Trophoblast cell (in vitro differentiated cells and primary cell): Measurements from ENCODE around the gene MAVS.

Source experiments
- DNase-seq, 2 donors: peaks; one replicate each; pipeline ENCODE4 v3.0.0-alpha.2; 2016
- H2AFZ ChIP-seq: 2 replicates; pipeline ENCODE4 v1.6.1; 2013; ENCODE audit warnings: low read length, moderate library complexity, mild to moderate bottlenecking; ENCODE audit not compliant: insufficient read depth, poor library complexity
- H2AK5ac ChIP-seq: 2 replicates; pipeline ENCODE4 v1.6.1; 2013; ENCODE audit warnings: mild to moderate bottlenecking, low read length
- H2BK120ac ChIP-seq: 2 replicates; pipeline ENCODE4 v1.6.1; 2013; ENCODE audit warnings: low read length, mild to moderate bottlenecking, moderate library complexity; ENCODE audit not compliant: insufficient read depth, poor library complexity
- H2BK12ac ChIP-seq: 2 replicates; pipeline ENCODE4 v1.6.1; 2013; ENCODE audit warnings: mild to moderate bottlenecking, low read length, moderate library complexity
- H2BK5ac ChIP-seq: 2 replicates; pipeline ENCODE4 v1.6.1; 2013; ENCODE audit warnings: low read length, low read depth, moderate library complexity, mild to moderate bottlenecking; ENCODE audit not compliant: poor library complexity
- H3K14ac ChIP-seq: 2 replicates; pipeline ENCODE4 v1.6.1; 2013; ENCODE audit warnings: mild to moderate bottlenecking, low read length
- H3K18ac ChIP-seq: 2 replicates; pipeline ENCODE4 v1.6.1; 2013; ENCODE audit warnings: mild to moderate bottlenecking, low read length
- H3K23ac ChIP-seq: 2 replicates; pipeline ENCODE4 v1.6.1; 2013; ENCODE audit warnings: low read length
- H3K27ac ChIP-seq: 2 replicates; pipeline ENCODE4 v1.5.1; 2013; ENCODE audit warnings: low read depth, mild to moderate bottlenecking, inconsistent platforms, low read length, moderate library complexity
- H3K27me3 ChIP-seq: 2 replicates; pipeline ENCODE4 v1.6.1; 2013; ENCODE audit warnings: inconsistent platforms, mild to moderate bottlenecking, low read length, moderate library complexity; ENCODE audit not compliant: insufficient read depth
- H3K36me3 ChIP-seq, 2 experiments: 1 replicate in 1 of 2; 2 replicates in 1 of 2; pipeline ENCODE4 v1.6.1; 2013; ENCODE audit warnings: low read length in 2 of 2, mild to moderate bottlenecking in 2 of 2, moderate library complexity in 1 of 2; ENCODE audit not compliant: insufficient read depth in 2 of 2, control insufficient read depth in 1 of 2
- H3K4ac ChIP-seq: 2 replicates; pipeline ENCODE4 v1.6.1; 2013; ENCODE audit warnings: low read depth, mild to moderate bottlenecking, low read length, moderate library complexity
- H3K4me1 ChIP-seq, 2 experiments: 1 replicate in 1 of 2; 2 replicates in 1 of 2; pipeline ENCODE4 v1.6.1; 2013; ENCODE audit warnings: low read length in 2 of 2, mild to moderate bottlenecking in 2 of 2, moderate library complexity in 1 of 2; ENCODE audit not compliant: insufficient read depth in 2 of 2, control insufficient read depth in 1 of 2
- H3K4me2 ChIP-seq: 2 replicates; pipeline ENCODE4 v1.6.1; 2013; ENCODE audit warnings: inconsistent platforms, mild to moderate bottlenecking, low read length, moderate library complexity
- H3K4me3 ChIP-seq: 2 replicates; pipeline ENCODE4 v1.5.1; 2013; ENCODE audit warnings: mild to moderate bottlenecking, low read depth, low read length, inconsistent platforms
- H3K79me1 ChIP-seq: one replicate; pipeline ENCODE4 v1.6.1; 2013; ENCODE audit warnings: low read length
- H3K79me2 ChIP-seq: 2 replicates; pipeline ENCODE4 v1.6.1; 2013; ENCODE audit warnings: low read length, mild to moderate bottlenecking; ENCODE audit not compliant: control insufficient read depth, insufficient read depth, poor library complexity
- H3K9ac ChIP-seq: 2 replicates; pipeline ENCODE4 v1.6.1; 2013; ENCODE audit warnings: mild to moderate bottlenecking, low read length
- H3K9me3 ChIP-seq: 2 replicates; pipeline ENCODE4 v1.6.1; 2013; ENCODE audit warnings: low read depth, mild to moderate bottlenecking, control low read depth, inconsistent platforms, low read length; ENCODE audit not compliant: insufficient read depth
- H4K12ac ChIP-seq: 2 replicates; pipeline ENCODE4 v1.6.1; 2013; ENCODE audit warnings: low read depth, mild to moderate bottlenecking, low read length, moderate library complexity
- H4K8ac ChIP-seq: 2 replicates; pipeline ENCODE4 v1.6.1; 2013; ENCODE audit warnings: low read depth, mild to moderate bottlenecking, low read length, moderate library complexity
- H4K91ac ChIP-seq: one replicate; pipeline ENCODE4 v1.6.1; 2013; ENCODE audit warnings: low read depth, mild to moderate bottlenecking, low read length, moderate library complexity
- WGBS: extraction: QIAGEN DNeasy Blood & Tissue Kit; methylation state at CpG from one replicate; pipeline ENCODE4 v1.1.7; 2013; ENCODE audit warnings: missing lambda C conversion rate; ENCODE audit not compliant: insufficient read length, insufficient coverage; ENCODE audit errors: extremely low coverage; 5-methylcytosine and 5-hydroxymethylcytosine counted together

Gene MAVS

DNA sequence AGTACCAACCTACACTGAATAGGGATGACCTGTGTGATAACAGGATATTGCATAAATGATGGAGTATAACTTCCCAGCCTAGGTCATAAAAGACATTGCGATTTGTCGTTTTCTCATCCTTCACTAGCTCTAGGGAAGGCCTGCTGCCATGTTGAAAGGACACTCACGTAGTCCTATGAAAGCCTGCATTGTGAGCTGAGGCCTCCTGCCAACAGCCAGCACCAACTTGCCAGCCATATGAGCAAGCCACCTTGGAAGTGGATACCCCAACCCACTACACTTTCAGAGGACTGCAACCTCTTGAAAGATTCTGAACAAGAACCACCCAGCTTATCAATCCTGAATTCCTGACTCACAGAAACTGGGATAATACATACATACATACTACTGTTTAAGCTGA lies 39.1 kb downstream of the MAVS start:
- H2BK120ac ChIP-seq = no peak overlapping the region
- H3K27me3 ChIP-seq = no peaks in the 10 kb centered on the region
- H2AK5ac ChIP-seq = no peak overlapping the region
- peaks cover 12% of the 10 kb centered on the region for H3K79me1 ChIP-seq
- H4K91ac ChIP-seq = no peak overlapping the region
- no peak overlapping the region for H3K14ac ChIP-seq
- H4K12ac ChIP-seq = no peak overlapping the region
- H3K36me3 ChIP-seq = no peaks in the 10 kb centered on the region
- H3K18ac ChIP-seq = no peak overlapping the region
- H3K27ac ChIP-seq = no peak overlapping the region
- H2BK12ac ChIP-seq = no peak overlapping the region
- no peaks in the 10 kb centered on the region for H3K9me3 ChIP-seq
- no peak overlapping the region for H3K23ac ChIP-seq
- H2BK5ac ChIP-seq = no peak overlapping the region
- H3K9ac ChIP-seq = no peak overlapping the region
- no peak overlapping the region for H2AFZ ChIP-seq
- H3K79me2 ChIP-seq = peaks cover 15% of the 10 kb centered on the region
- no peak overlapping the region for H3K4me2 ChIP-seq
- no peak overlapping the region for H3K4ac ChIP-seq
- DNase-seq = no peak
- no CpG with 5 or more reads among the region's 3 CpGs for WGBS
- H4K8ac ChIP-seq = no peak overlapping the region
- peaks cover 6 to 7% of the 10 kb centered on the region in 2 experiments for H3K4me1 ChIP-seq
- H3K4me3 ChIP-seq = no peak overlapping the region

DNA sequence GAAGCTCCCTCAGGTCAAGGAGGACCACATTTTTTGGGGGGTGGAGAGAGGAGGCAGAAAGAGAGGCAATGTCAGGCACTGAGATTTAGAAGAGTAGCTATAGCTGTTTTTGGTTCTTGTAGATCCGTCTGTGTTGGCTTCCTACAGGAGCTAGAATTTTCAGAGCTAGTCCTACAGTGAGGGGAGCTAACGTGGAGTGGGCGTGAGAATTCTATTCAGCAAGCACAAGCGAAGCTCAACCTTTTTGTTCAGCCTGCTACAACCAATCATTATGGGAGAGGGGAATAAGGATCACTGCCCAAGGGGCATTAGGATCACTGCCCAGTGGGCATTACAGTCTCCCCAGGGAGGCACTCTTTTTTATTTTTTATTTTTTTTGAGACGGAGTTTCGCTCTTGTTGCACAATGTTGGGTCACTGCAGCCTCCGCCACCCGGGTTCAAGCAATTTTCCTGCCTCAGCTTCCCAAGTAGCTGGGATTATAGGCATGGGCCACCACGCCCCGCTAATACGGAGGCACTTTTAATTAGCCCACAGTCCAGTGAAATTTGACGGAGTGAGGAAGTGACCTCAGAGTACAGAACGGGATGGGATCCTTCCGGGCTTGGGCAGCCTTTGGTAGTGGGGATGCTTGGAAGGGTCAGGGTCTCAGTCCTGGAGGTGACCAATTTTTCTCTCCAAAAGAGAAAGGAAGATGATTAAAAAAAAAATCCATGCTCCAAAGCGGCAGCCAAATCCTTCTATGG lies 41.4 kb downstream of the MAVS start:
- Histone ChIP-seq H2AK5ac (no peak overlapping the region), H4K8ac (peak overlapping the region; percentile 98), H3K27ac (no peak overlapping the region), H2BK12ac (no peak overlapping the region), H4K91ac (peak overlapping the region; percentile 99), H3K23ac (no peak overlapping the region), H3K27me3 (no peaks in the 10 kb centered on the region), H3K4me1 (peaks cover 12 to 13% of the 10 kb centered on the region in 2 experiments), H3K4me3 (peak overlapping the region; percentile 23), H3K4ac (peak overlapping the region; percentile 80), H3K36me3 (peaks cover 2% of the 10 kb centered on the region in 2 experiments), H2AFZ (peak overlapping the region; percentile 17), H3K79me2 (peaks cover 28% of the 10 kb centered on the region), H3K9me3 (no peaks in the 10 kb centered on the region), H3K79me1 (peaks cover 12% of the 10 kb centered on the region), H2BK5ac (peak overlapping the region; percentile 15), H3K9ac (no peak overlapping the region), H4K12ac (no peak overlapping the region), H2BK120ac (no peak overlapping the region), H3K14ac (no peak overlapping the region), H3K4me2 (peak overlapping the region; percentile 56), H3K18ac (peak overlapping the region; percentile 48)
- WGBS = no CpG with 5 or more reads among the region's 15 CpGs
- DNase-seq = peak in 1 of 2 donors; percentile 26

DNA sequence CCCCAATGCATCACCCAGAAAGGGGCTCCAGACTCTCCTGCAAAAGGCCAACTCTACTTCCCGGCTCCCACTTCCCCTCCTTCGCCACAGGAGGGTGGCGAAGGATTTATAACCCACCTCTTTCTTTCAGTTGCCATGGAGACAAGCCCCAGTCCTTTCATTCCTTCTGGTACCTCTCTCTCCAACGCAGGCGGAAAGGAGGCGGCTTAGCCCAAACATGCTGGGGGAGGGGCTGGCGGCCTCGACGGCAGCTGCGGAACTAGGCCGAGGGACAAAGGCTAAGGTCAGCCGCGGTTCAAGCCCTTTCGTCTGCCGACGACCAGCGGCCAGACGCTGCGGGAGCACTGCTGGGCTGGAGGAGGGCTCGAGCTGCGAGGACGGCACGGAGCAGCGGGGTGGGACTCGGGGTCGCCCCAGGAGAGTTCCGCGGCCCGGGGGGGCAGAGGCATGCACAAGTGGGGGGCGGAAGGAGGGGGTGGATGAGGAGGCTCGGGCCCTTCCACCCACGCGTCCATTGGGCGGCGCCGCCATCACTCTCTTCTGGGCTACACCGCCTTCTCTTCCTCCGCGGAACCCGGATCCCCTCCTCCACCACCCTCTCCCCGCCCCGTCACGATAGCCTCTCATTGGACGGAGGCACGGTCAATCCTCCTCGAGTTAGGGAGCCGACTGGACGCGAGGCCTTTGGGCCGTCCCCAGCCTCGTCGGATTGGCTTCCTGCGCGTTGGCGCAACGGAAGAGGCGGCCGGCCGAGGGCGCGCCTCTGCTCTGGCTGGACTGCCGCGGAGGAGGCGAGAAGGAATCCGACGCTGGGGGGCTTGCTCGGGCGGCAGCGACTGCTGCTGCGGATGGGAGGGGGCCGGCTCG lies 42.2 kb downstream of the MAVS start, which contains the start of gene PANK2:
Gene PANK2, plus strand, starts transcription at position 766 of the 867 bp plus-strand sequence.
- H3K18ac ChIP-seq = peak within 1 kb of the TSS; percentile 94
- peak within 1 kb of the TSS; percentile 98 for H3K4ac ChIP-seq
- peak within 1 kb of the TSS; percentile 70 for H3K4me2 ChIP-seq
- peak within 1 kb of the TSS; percentile 98 for H4K8ac ChIP-seq
- peaks cover 12 to 16% of the 10 kb centered on the region in 2 experiments for H3K4me1 ChIP-seq
- WGBS = no CpG with 5 or more reads among the region's 72 CpGs
- H2BK12ac ChIP-seq = no peak within 1 kb of the TSS
- peak within 1 kb of the TSS; percentile 89 for H2AK5ac ChIP-seq
- peaks cover 12% of the 10 kb centered on the region for H3K79me1 ChIP-seq
- peak within 1 kb of the TSS; percentile 99 for H3K4me3 ChIP-seq
- peak within 1 kb of the TSS; percentile 94 for H2BK5ac ChIP-seq
- peak within 1 kb of the TSS; percentile 87 for H3K27ac ChIP-seq
- H3K23ac ChIP-seq = no peak within 1 kb of the TSS
- no peaks in the 10 kb centered on the region for H3K9me3 ChIP-seq
- peak within 1 kb of the TSS; percentile 95 for H3K14ac ChIP-seq
- no peaks in the 10 kb centered on the region for H3K27me3 ChIP-seq
- H3K36me3 ChIP-seq = peaks cover 2% of the 10 kb centered on the region in 2 experiments
- H3K79me2 ChIP-seq = peaks cover 31% of the 10 kb centered on the region
- H4K91ac ChIP-seq = peak within 1 kb of the TSS; percentile 99
- peak within 1 kb of the TSS; percentile 94 for H2BK120ac ChIP-seq
- H3K9ac ChIP-seq = peak within 1 kb of the TSS; percentile 97
- H2AFZ ChIP-seq = peak within 1 kb of the TSS; percentile 88
- peak within 1 kb of the TSS; percentile 97 for H4K12ac ChIP-seq
- peak; percentile 98 to 99 for DNase-seq
